NT2/D1 (cell line): ENCODE measurements around the gene SURF1.

ENCODE experiments used
- YY1 ChIP-seq: IDR thresholded peaks from 2 replicates; pipeline ENCODE4 v1.6.1; 2011; ENCODE audit not compliant: insufficient read length, insufficient read depth
- ZNF274 ChIP-seq: IDR thresholded peaks from 2 replicates; pipeline ENCODE4 v1.6.1; 2011; ENCODE audit warnings: mild to moderate bottlenecking, low read depth, low read length

DNA sequence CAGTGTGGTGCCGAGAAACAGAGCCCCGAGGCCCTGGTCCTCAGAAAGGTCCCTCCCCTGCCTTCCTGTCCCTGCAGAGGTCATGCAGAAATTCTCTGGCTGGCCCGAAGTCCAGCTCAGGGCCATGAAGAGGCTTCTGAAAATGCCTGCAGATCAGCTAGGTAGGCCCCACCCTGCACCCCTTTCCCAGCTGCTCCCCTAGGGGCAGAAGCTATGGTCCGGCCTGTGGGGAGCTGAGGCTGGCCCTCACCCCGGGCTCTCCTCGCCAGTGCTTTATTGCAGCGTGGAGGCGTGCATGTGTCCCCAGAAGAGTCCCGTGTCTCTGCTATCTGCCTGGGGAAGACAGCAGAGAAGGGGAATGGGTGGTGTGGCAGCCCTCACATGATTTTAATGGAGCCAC, 41.6 kb upstream of the SURF1 start:
- no peak for TF ChIP-seq YY1
- TF ChIP-seq ZNF274: no peak
